Upper lobe of right lung (tissue), 1 donor: Measurements from ENCODE around the gene SPTSSB. TPM values are rescaled to one million over a fixed set of nuclear protein-coding genes. Genes with fewer than 3 reads are reported as not detected.

Source experiments
- ATAC-seq: fragments of 200-7000 bp; cut with Tn5 transposase; one replicate; pipeline ENCODE4 v1.9.1; 2020; ENCODE audit warnings: mild to moderate bottlenecking, moderate library complexity
- DNase-seq: peaks from one replicate; pipeline ENCODE4 v3.0.0-alpha.2; 2020
- H3K27ac ChIP-seq: fragments of 200-600 bp; one replicate; pipeline ENCODE4 v1.8.0; 2022
- H3K27me3 ChIP-seq: fragments of 200-600 bp; one replicate; pipeline ENCODE4 v1.8.0; 2022; ENCODE audit warnings: mild to moderate bottlenecking
- H3K36me3 ChIP-seq: fragments of 200-600 bp; one replicate; pipeline ENCODE4 v1.8.0; 2022
- H3K4me1 ChIP-seq: fragments of 200-600 bp; one replicate; pipeline ENCODE4 v1.8.0; 2022
- H3K4me3 ChIP-seq: fragments of 200-600 bp; one replicate; pipeline ENCODE4 v1.8.0; 2022; ENCODE audit warnings: mild to moderate bottlenecking
- H3K9me3 ChIP-seq: fragments of 200-600 bp; one replicate; pipeline ENCODE4 v1.8.0; 2022
- CTCF ChIP-seq: fragments of 200-600 bp; IDR thresholded peaks from one replicate; pipeline ENCODE4 v1.8.0; 2022; ENCODE audit warnings: antibody characterized with exemption
- intact Hi-C: fragments of 100-400 bp; cut with DNase I; formaldehyde crosslinking; loops from one replicate; pipeline ENCODE4 v1.11.0; 2022
- total RNA-seq: library from RNA; stranded (reverse); fragmentation: NEBNext Ultra II Directional; extraction: Animal tissue kit (Norgen Biotek cat#: 25700); gene quantifications from one replicate; pipeline ENCODE4 v1.2.1, GENCODE V29; 2021
- donor health status: DM: no; HTN: yes; CAD: no; lungs with severe emphysema.

Gene SPTSSB
- total RNA-seq, 1 donor from 2014 or later: not detected

- Histone ChIP-seq H3K36me3 (no peaks in the 10 kb centered on the region), H3K27me3 (no peaks in the 10 kb centered on the region), H3K27ac (no peak overlapping the region), H3K9me3 (no peaks in the 10 kb centered on the region), H3K4me1 (no peaks in the 10 kb centered on the region), H3K4me3 (no peak overlapping the region)
- intact Hi-C loops: no loop called here
- DNase-seq: no peak
- TF ChIP-seq CTCF: no peak
- ATAC-seq: no peak
These were observed 34.0 kb downstream of the SPTSSB start for GRCh38 chr3:161337311-161337710.

GRCh38 chr3:161336661-161337060 lies 34.7 kb downstream of the SPTSSB start:
- intact Hi-C loops: no loop called here
- no peaks in the 10 kb centered on the region for H3K36me3 ChIP-seq
- no peaks in the 10 kb centered on the region for H3K9me3 ChIP-seq
- DNase-seq (no peak), ATAC-seq (no peak)
- no peaks in the 10 kb centered on the region for H3K27me3 ChIP-seq
- no peaks in the 10 kb centered on the region for H3K4me1 ChIP-seq
- H3K27ac ChIP-seq: no peak overlapping the region
- no peak overlapping the region for H3K4me3 ChIP-seq
- no peak for TF ChIP-seq CTCF

- TF ChIP-seq CTCF: no peak
- H3K36me3 ChIP-seq: no peaks in the 10 kb centered on the region
- peak; percentile 96 for ATAC-seq
- no peak overlapping the region for H3K27ac ChIP-seq
- no peak overlapping the region for H3K4me3 ChIP-seq
- no peaks in the 10 kb centered on the region for H3K9me3 ChIP-seq
- H3K27me3 ChIP-seq: no peaks in the 10 kb centered on the region
- H3K4me1 ChIP-seq: no peaks in the 10 kb centered on the region
- DNase-seq: peak; percentile 65
- intact Hi-C loops: no loop called here
These were observed 37.6 kb downstream of the SPTSSB start for GRCh38 chr3:161333696-161334095.

GRCh38 chr3:161332792-161333191 lies 38.5 kb downstream of the SPTSSB start:
- Histone ChIP-seq H3K4me3 (no peak overlapping the region), H3K27ac (no peak overlapping the region), H3K9me3 (no peaks in the 10 kb centered on the region), H3K4me1 (no peaks in the 10 kb centered on the region), H3K36me3 (no peaks in the 10 kb centered on the region), H3K27me3 (no peaks in the 10 kb centered on the region)
- intact Hi-C loops: no loop called here
- no peak for TF ChIP-seq CTCF
- no peak for DNase-seq
- no peak for ATAC-seq

GRCh38 chr3:161325059-161325458 lies 46.3 kb downstream of the SPTSSB start:
- ATAC-seq: no peak
- no peak for TF ChIP-seq CTCF
- H3K27ac ChIP-seq: no peak overlapping the region
- no peaks in the 10 kb centered on the region for H3K4me1 ChIP-seq
- DNase-seq: no peak
- no peaks in the 10 kb centered on the region for H3K36me3 ChIP-seq
- no peak overlapping the region for H3K4me3 ChIP-seq
- no peaks in the 10 kb centered on the region for H3K27me3 ChIP-seq
- H3K9me3 ChIP-seq: peaks cover 4% of the 10 kb centered on the region
- intact Hi-C loops: no loop called here

- Histone ChIP-seq H3K27ac (no peak overlapping the region), H3K36me3 (no peaks in the 10 kb centered on the region)
- ATAC-seq: no peak
These were observed 47.2 kb downstream of the SPTSSB start for GRCh38 chr3:161323926-161324621.

More at GRCh38 chr3:161323926-161324621, 47.2 kb downstream of the SPTSSB start:
- Histone ChIP-seq H3K27me3 (no peaks in the 10 kb centered on the region), H3K9me3 (peaks cover 4% of the 10 kb centered on the region), H3K4me1 (no peaks in the 10 kb centered on the region), H3K4me3 (no peak overlapping the region)
- intact Hi-C loops: no loop called here
- TF ChIP-seq CTCF: no peak
- DNase-seq: no peak
